Measurements from ENCODE around the gene UCP1.

DNA sequence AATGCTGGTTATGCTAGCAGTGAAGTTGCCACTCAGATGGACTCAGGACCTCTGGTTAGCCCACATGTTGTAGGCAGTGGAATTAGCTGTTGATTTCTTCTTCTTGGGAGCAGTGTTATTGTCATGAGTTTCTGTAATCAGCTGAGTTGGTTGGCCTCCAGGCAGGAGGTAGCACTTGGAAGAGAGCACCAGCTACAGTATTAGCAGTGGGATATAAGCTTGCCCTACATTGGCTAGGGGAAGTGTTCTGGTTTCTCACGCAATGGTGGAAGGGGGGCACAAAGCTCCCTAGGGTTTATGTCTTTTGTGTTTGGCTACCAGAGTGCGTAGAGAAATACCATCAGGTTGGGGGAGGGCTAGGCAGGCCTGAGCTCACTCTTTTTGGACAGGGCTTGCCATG, 34.0 kb upstream of the UCP1 start:
- TF ChIP-seq CTCF (IDR thresholded peaks at IDR 0.05) (no peak), POLR2A (IDR thresholded peaks at IDR 0.05) (no peak), POLR2AphosphoS5 (IDR thresholded peaks at IDR 0.05) (no peak), EP300 (IDR thresholded peaks at IDR 0.05) (no peak)
